Endodermal cell (in vitro differentiated cells): ENCODE results near the gene SSR3. TPM values are rescaled to one million over a fixed set of nuclear protein-coding genes. Genes with fewer than 3 reads are reported as not detected.

Source experiments
- DNase-seq: peaks from one replicate; pipeline ENCODE4 v3.0.0-alpha.2; 2017
- H3K27ac ChIP-seq: 2 replicates; pipeline ENCODE4 v1.5.1; 2013; ENCODE audit warnings: mild to moderate bottlenecking, low read depth, low read length, moderate library complexity
- H3K27me3 ChIP-seq: 2 replicates; pipeline ENCODE4 v1.6.1; 2013; ENCODE audit warnings: mild to moderate bottlenecking, low read length, moderate library complexity; ENCODE audit not compliant: insufficient read depth, control insufficient read depth, poor library complexity, severe bottlenecking
- H3K36me3 ChIP-seq: 2 replicates; pipeline ENCODE4 v1.7.0; 2013; ENCODE audit warnings: mild to moderate bottlenecking, low read length, moderate library complexity; ENCODE audit not compliant: control insufficient read depth, insufficient read depth
- H3K4me1 ChIP-seq: one replicate; pipeline ENCODE4 v1.7.0; 2013; ENCODE audit warnings: low read length; ENCODE audit not compliant: control insufficient read depth, insufficient read depth
- H3K4me3 ChIP-seq: 2 replicates; pipeline ENCODE4 v1.5.1; 2013; ENCODE audit warnings: mild to moderate bottlenecking, low read length, moderate library complexity
- H3K9ac ChIP-seq: 2 replicates; pipeline ENCODE4 v1.6.1; 2013; ENCODE audit warnings: mild to moderate bottlenecking, low read length, moderate library complexity; ENCODE audit not compliant: poor library complexity, severe bottlenecking; ENCODE audit errors: extremely low read depth
- H3K9me3 ChIP-seq: 2 replicates; pipeline ENCODE4 v1.6.1; 2013; ENCODE audit warnings: mild to moderate bottlenecking, low read length, moderate library complexity; ENCODE audit not compliant: control insufficient read depth
- H3K27ac Mint-ChIP-seq: 2 replicates; pipeline ENCODE4 v1.8.0; 2020; ENCODE audit warnings: mixed read lengths
- H3K27me3 Mint-ChIP-seq: 2 replicates; pipeline ENCODE4 v1.8.0; 2021; ENCODE audit warnings: mild to moderate bottlenecking, mixed read lengths; ENCODE audit not compliant: insufficient read depth
- H3K36me3 Mint-ChIP-seq: 2 replicates; pipeline ENCODE4 v1.8.0; 2020; ENCODE audit warnings: low read depth, mixed read lengths
- H3K4me1 Mint-ChIP-seq: 2 replicates; pipeline ENCODE4 v1.8.0; 2020; ENCODE audit warnings: mixed read lengths
- H3K4me3 Mint-ChIP-seq: 2 replicates; pipeline ENCODE4 v1.8.0; 2020; ENCODE audit warnings: mild to moderate bottlenecking, moderate library complexity, mixed read lengths
- H3K9me3 Mint-ChIP-seq: 2 replicates; pipeline ENCODE4 v1.8.0; 2020; ENCODE audit warnings: mild to moderate bottlenecking, mixed read lengths
- WGBS, 2 experiments: methylation state at CpG; one replicate each; pipeline versions ENCODE4 v1.1.5 to v1.1.7; 2013; ENCODE audit warnings: missing lambda C conversion rate in 2 of 2, mixed read lengths in 1 of 2; ENCODE audit not compliant: insufficient coverage in 1 of 2, insufficient read length in 1 of 2; 5-methylcytosine and 5-hydroxymethylcytosine counted together
- total RNA-seq, 2 donors: library from RNA; stranded (reverse); fragmentation: NEBNext Ultra II Directional in 1 of 2; extraction: Animal tissue kit (Norgen Biotek cat#: 25700) in 1 of 2; gene quantifications; 2 replicates in 1 of 2; 3 replicates in 1 of 2; pipeline ENCODE4 v1.2.1, GENCODE V29; 2021
- TF ChIP-seq, protein P1 (sequence below): fragments of 200-600 bp; sonication (generic); conservative IDR thresholded peaks from 2 replicates; pipeline ENCODE4 v1.5.0; 2021; ENCODE audit warnings: antibody characterized with exemption, mild to moderate bottlenecking

SSR3 gene
- total RNA-seq, 2 donors from 2014 or later, result 187 to 200 TPM

- TF ChIP-seq, protein P1, sequence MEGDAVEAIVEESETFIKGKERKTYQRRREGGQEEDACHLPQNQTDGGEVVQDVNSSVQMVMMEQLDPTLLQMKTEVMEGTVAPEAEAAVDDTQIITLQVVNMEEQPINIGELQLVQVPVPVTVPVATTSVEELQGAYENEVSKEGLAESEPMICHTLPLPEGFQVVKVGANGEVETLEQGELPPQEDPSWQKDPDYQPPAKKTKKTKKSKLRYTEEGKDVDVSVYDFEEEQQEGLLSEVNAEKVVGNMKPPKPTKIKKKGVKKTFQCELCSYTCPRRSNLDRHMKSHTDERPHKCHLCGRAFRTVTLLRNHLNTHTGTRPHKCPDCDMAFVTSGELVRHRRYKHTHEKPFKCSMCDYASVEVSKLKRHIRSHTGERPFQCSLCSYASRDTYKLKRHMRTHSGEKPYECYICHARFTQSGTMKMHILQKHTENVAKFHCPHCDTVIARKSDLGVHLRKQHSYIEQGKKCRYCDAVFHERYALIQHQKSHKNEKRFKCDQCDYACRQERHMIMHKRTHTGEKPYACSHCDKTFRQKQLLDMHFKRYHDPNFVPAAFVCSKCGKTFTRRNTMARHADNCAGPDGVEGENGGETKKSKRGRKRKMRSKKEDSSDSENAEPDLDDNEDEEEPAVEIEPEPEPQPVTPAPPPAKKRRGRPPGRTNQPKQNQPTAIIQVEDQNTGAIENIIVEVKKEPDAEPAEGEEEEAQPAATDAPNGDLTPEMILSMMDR, result no peak
- peaks cover 8% of the 10 kb centered on the region for H3K36me3 ChIP-seq
- H3K9me3 ChIP-seq, result no peaks in the 10 kb centered on the region
- Mint-ChIP-seq H3K9me3 (no peaks in the 10 kb centered on the region), H3K4me1 (peaks cover 22% of the 10 kb centered on the region), H3K36me3 (no peaks in the 10 kb centered on the region), H3K4me3 (no peak overlapping the region), H3K27ac (no peak overlapping the region), H3K27me3 (no peaks in the 10 kb centered on the region)
- no peak overlapping the region for H3K9ac ChIP-seq
- no peak overlapping the region for H3K4me3 ChIP-seq
- no peaks in the 10 kb centered on the region for H3K27me3 ChIP-seq
- peaks cover 6% of the 10 kb centered on the region for H3K4me1 ChIP-seq
- DNase-seq, result no peak
- H3K27ac ChIP-seq, result no peak overlapping the region
- WGBS, 2 experiments, result 92 to 93% methylated on average over 3 to 4 of the region's 4 CpGs
These were observed 21.7 kb downstream of the SSR3 start for GRCh38 chr3:156533205-156533604.

DNA sequence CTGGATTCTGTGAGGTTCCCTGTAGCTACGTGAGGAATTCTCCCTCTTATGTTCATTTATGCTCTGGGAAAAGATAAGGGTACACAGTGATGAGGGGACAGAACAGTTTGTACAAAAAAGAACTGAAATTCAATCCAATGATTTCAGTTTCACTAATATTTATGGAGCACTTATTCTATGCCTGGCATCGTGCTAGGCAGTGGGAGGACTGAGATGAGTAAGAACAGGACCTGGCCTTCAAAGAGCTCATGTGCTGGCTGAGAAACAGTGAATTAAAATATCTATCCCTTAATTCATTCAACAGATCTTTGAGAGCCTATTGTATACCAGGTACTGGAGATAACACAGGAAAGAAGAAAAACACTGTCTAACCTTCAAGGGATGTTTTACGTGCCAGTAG, 22.2 kb downstream of the SSR3 start:
- Histone ChIP-seq H3K9ac (no peak overlapping the region), H3K4me1 (peaks cover 6% of the 10 kb centered on the region), H3K27ac (no peak overlapping the region), H3K36me3 (peaks cover 3% of the 10 kb centered on the region), H3K4me3 (no peak overlapping the region), H3K27me3 (no peaks in the 10 kb centered on the region), H3K9me3 (no peaks in the 10 kb centered on the region)
- H3K27ac Mint-ChIP-seq, result no peak overlapping the region
- peaks cover 22% of the 10 kb centered on the region for H3K4me1 Mint-ChIP-seq
- no peak overlapping the region for H3K4me3 Mint-ChIP-seq
- 58 to 80% methylated on average over 1 to 3 of the region's 3 CpGs for WGBS, 2 experiments
- no peaks in the 10 kb centered on the region for H3K9me3 Mint-ChIP-seq
- TF ChIP-seq, protein P1, result no peak
- H3K36me3 Mint-ChIP-seq, result no peaks in the 10 kb centered on the region
- no peaks in the 10 kb centered on the region for H3K27me3 Mint-ChIP-seq
- DNase-seq, result no peak

DNA sequence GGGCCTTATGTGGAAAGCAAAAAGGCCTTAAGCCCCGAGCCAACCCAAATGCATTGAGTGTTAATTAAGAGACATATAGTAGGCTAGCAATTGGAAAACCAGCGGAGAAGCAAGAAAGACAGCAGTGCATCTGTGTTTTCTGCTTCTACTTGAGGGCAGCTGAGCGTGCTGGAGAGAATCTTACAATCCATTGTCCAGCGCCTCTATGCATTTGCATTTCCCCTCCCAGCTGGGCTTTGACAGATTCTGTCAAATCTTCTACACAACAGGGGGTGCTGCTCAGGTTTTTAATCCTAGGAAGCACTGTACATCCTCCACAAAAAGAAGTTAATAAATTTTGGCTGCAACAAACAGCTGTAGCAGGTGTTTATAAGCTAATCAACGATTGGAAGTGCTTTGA, 23.9 kb downstream of the SSR3 start:
- Histone ChIP-seq H3K36me3 (no peaks in the 10 kb centered on the region), H3K9me3 (no peaks in the 10 kb centered on the region), H3K4me3 (no peak overlapping the region), H3K27ac (no peak overlapping the region), H3K4me1 (peaks cover 6% of the 10 kb centered on the region), H3K27me3 (no peaks in the 10 kb centered on the region), H3K9ac (no peak overlapping the region)
- H3K9me3 Mint-ChIP-seq, result no peaks in the 10 kb centered on the region
- H3K27ac Mint-ChIP-seq, result no peak overlapping the region
- TF ChIP-seq, protein P1, result no peak
- WGBS, 2 experiments, result 90 to 91% methylated on average over 5 of the region's 5 CpGs
- peaks cover 22% of the 10 kb centered on the region for H3K4me1 Mint-ChIP-seq
- no peak overlapping the region for H3K4me3 Mint-ChIP-seq
- DNase-seq, result no peak
- H3K36me3 Mint-ChIP-seq, result no peaks in the 10 kb centered on the region
- H3K27me3 Mint-ChIP-seq, result no peaks in the 10 kb centered on the region
